ENCODE data around the gene SCRN1. TPM values are rescaled to one million over a fixed set of nuclear protein-coding genes. Genes with fewer than 3 reads are reported as not detected.
A peak's percentile ranks its signal among the peaks of the same experiment; 100 is the strongest.

SCRN1 gene
- total and polyA plus RNA-seq, 2 of the 13 experiments (the other 11 are each of a cell fraction or from before 2014, with no cell fraction given), result 43.2 to 49.8 TPM

- TF ChIP-seq ZBTB34 (CRISPR knock-in tag; IDR thresholded peaks at IDR 0.05) (peak; percentile 59; the same call in 1 of the 2 replicates), THRA (CRISPR knock-in tag; IDR thresholded peaks at IDR 0.05; ENCODE audit: borderline replicate concordance) (peak; percentile 41; the same call in 1 of the 2 replicates), DR1 (CRISPR knock-in tag; IDR thresholded peaks at IDR 0.05) (no peak), SP140L (CRISPR knock-in tag; IDR thresholded peaks at IDR 0.05; ENCODE audit: borderline replicate concordance) (0 out of 2 replicates have a peak, but pooled peaks have one; percentile 8), ZNF224 (CRISPR knock-in tag; IDR thresholded peaks at IDR 0.05) (no peak), ZNF17 (CRISPR knock-in tag; IDR thresholded peaks at IDR 0.05) (no peak), SP4 (CRISPR knock-in tag; IDR thresholded peaks at IDR 0.05) (peak; percentile 29; the same call in 1 of the 2 replicates), HNF1A (IDR thresholded peaks at IDR 0.05; ENCODE audit: low read depth) (0 out of 2 replicates have a peak, but pooled peaks have one; percentile 15), HNF1A (CRISPR knock-in tag; IDR thresholded peaks at IDR 0.05; ENCODE audit: borderline replicate concordance) (no peak), YEATS4 (CRISPR knock-in tag; IDR thresholded peaks at IDR 0.05; ENCODE audit: borderline replicate concordance) (peak; percentile 65; the same call in 1 of the 2 replicates), SSRP1 (CRISPR knock-in tag; IDR thresholded peaks at IDR 0.05) (0 out of 2 replicates have a peak, but pooled peaks have one; percentile 5), ZBTB21 (CRISPR knock-in tag; IDR thresholded peaks at IDR 0.05) (no peak), SP1 (IDR thresholded peaks at IDR 0.05) (no peak), SP1 (CRISPR knock-in tag; IDR thresholded peaks at IDR 0.05) (peak; percentile 70), GABPA (IDR thresholded peaks at IDR 0.05; ENCODE audit: low read depth, low read length) (no peak), GABPA (CRISPR knock-in tag; IDR thresholded peaks at IDR 0.05; ENCODE audit: low read depth) (peak; percentile 76), SOX6 (IDR thresholded peaks at IDR 0.05) (no peak), SOX6 (CRISPR knock-in tag; IDR thresholded peaks at IDR 0.05) (peak; percentile 43; the same call in 1 of the 2 replicates), MYNN (CRISPR knock-in tag; IDR thresholded peaks at IDR 0.05; ENCODE audit: low read depth) (peak; percentile 95; the same call in 1 of the 2 replicates), PRDM10 (CRISPR knock-in tag; IDR thresholded peaks at IDR 0.05; ENCODE audit: low read depth) (peak; percentile 69; the same call in 1 of the 2 replicates)
Observed at GRCh38 chr7:30026229-30027064, 36.8 kb upstream of the SCRN1 start, which contains the start of gene FKBP14 (continued).

Data from HepG2 (cell line).